Measurements from ENCODE around the gene BCAS3. TPM values are rescaled to one million over a fixed set of nuclear protein-coding genes. Genes with fewer than 3 reads are reported as not detected.

BCAS3 gene
- total RNA-seq, 4 donors from 2014 or later, result 20.7 to 76.3 (median 39.8) TPM

GRCh38 chr17:61129267-61130254 lies 451.9 kb downstream of the BCAS3 start:
- H3K36me3 ChIP-seq, result no peaks in the 10 kb centered on the region
- peaks cover 0 to 9% (median 0%) of the 10 kb centered on the region in 4 donors for H3K4me1 ChIP-seq
- peaks cover 3% of the 10 kb centered on the region for H3K27me3 ChIP-seq
- intact Hi-C loops (cut with DNase I; ENCODE audit: low total_unique reads) (no loop called here), in situ Hi-C loops (cut with MboI; ENCODE audit: low pct_ligation_motif_present in 1 of 4, low pct_unique_long_range_greater_than_20kb in 1 of 4, low sequenced_read_pairs in 3 of 4) (no loop called here)
- TF ChIP-seq CTCF (IDR thresholded peaks at IDR 0.05) (no peak), POLR2A (IDR thresholded peaks at IDR 0.05) (no peak), POLR2AphosphoS5 (IDR thresholded peaks at IDR 0.05) (no peak), EP300 (IDR thresholded peaks at IDR 0.05; ENCODE audit: low read depth) (no peak)
- 58 to 65% methylated on average over 6 to 7 of the region's 7 CpGs for WGBS, 2 donors (ENCODE audit: low coverage in 1 of 2)
- no peaks in the 10 kb centered on the region for H3K9me3 ChIP-seq
- peak overlapping the region in 3 of 4 donors; percentile 16 to 41 (median 27) for H3K27ac ChIP-seq
- H3K4me3 ChIP-seq, result no peak overlapping the region
- no peak for DNase-seq

- DNase-seq, result no peak
- Histone ChIP-seq H3K4me1 (peaks cover 0 to 9% (median 0%) of the 10 kb centered on the region in 4 donors), H3K4me3 (no peak overlapping the region), H3K9me3 (no peaks in the 10 kb centered on the region), H3K36me3 (no peaks in the 10 kb centered on the region), H3K27me3 (peaks cover 3% of the 10 kb centered on the region), H3K27ac (no peak overlapping the region)
- no peak for TF ChIP-seq POLR2AphosphoS5 (IDR thresholded peaks at IDR 0.05)
- no peak for TF ChIP-seq CTCF (IDR thresholded peaks at IDR 0.05)
- no peak for TF ChIP-seq EP300 (IDR thresholded peaks at IDR 0.05; ENCODE audit: low read depth)
- TF ChIP-seq POLR2A (IDR thresholded peaks at IDR 0.05), result no peak
- WGBS, 2 donors (ENCODE audit: low coverage in 1 of 2), result 84 to 85% methylated on average over 4 of the region's 4 CpGs
- in situ Hi-C loops (cut with MboI; ENCODE audit: low pct_ligation_motif_present in 1 of 4, low pct_unique_long_range_greater_than_20kb in 1 of 4, low sequenced_read_pairs in 3 of 4) (no loop called here), intact Hi-C loops (cut with DNase I; ENCODE audit: low total_unique reads) (no loop called here)
Measured at GRCh38 chr17:61130330-61130729, 452.7 kb downstream of the BCAS3 start.

- H3K4me1 ChIP-seq, result peaks cover 0 to 9% (median 0%) of the 10 kb centered on the region in 4 donors
- WGBS, 2 donors (ENCODE audit: low coverage in 1 of 2), result 37 to 95% methylated on average over 2 of the region's 2 CpGs
- H3K9me3 ChIP-seq, result no peaks in the 10 kb centered on the region
- H3K36me3 ChIP-seq, result no peaks in the 10 kb centered on the region
- no peak for TF ChIP-seq POLR2A (IDR thresholded peaks at IDR 0.05)
- no peak for TF ChIP-seq CTCF (IDR thresholded peaks at IDR 0.05)
- TF ChIP-seq POLR2AphosphoS5 (IDR thresholded peaks at IDR 0.05), result no peak
- TF ChIP-seq EP300 (IDR thresholded peaks at IDR 0.05; ENCODE audit: low read depth), result no peak
- in situ Hi-C loops (cut with MboI; ENCODE audit: low pct_ligation_motif_present in 1 of 4, low pct_unique_long_range_greater_than_20kb in 1 of 4, low sequenced_read_pairs in 3 of 4), result no loop called here
- no peak for DNase-seq
- H3K27me3 ChIP-seq, result peaks cover 3% of the 10 kb centered on the region
- H3K27ac ChIP-seq, result no peak overlapping the region
- no peak overlapping the region for H3K4me3 ChIP-seq
- intact Hi-C loops (cut with DNase I; ENCODE audit: low total_unique reads), result no loop called here
Measured at GRCh38 chr17:61131585-61131984, 453.9 kb downstream of the BCAS3 start.

- intact Hi-C loops (cut with DNase I; ENCODE audit: low total_unique reads), result no loop called here
- H3K4me1 ChIP-seq, result peaks cover 0 to 9% (median 0%) of the 10 kb centered on the region in 4 donors
- no peak for TF ChIP-seq EP300 (IDR thresholded peaks at IDR 0.05; ENCODE audit: low read depth)
- no peak for TF ChIP-seq POLR2A (IDR thresholded peaks at IDR 0.05)
- TF ChIP-seq CTCF (IDR thresholded peaks at IDR 0.05), result no peak
- no peak for TF ChIP-seq POLR2AphosphoS5 (IDR thresholded peaks at IDR 0.05)
- H3K36me3 ChIP-seq, result no peaks in the 10 kb centered on the region
- H3K9me3 ChIP-seq, result no peaks in the 10 kb centered on the region
- peaks cover 3% of the 10 kb centered on the region for H3K27me3 ChIP-seq
- DNase-seq, result no peak
- 88 to 92% methylated on average over 3 to 4 of the region's 4 CpGs for WGBS, 2 donors (ENCODE audit: low coverage in 1 of 2)
- H3K4me3 ChIP-seq, result no peak overlapping the region
- in situ Hi-C loops (cut with MboI; ENCODE audit: low pct_ligation_motif_present in 1 of 4, low pct_unique_long_range_greater_than_20kb in 1 of 4, low sequenced_read_pairs in 3 of 4), result no loop called here
- no peak overlapping the region for H3K27ac ChIP-seq
Measured at GRCh38 chr17:61132524-61132923, 454.9 kb downstream of the BCAS3 start.

All from transverse colon (tissue), 4 donors.